ENCODE results near the gene RRAS2.

GRCh38 chr11:14347494-14347893 lies 11.5 kb downstream of the RRAS2 start:
- no peak for TF ChIP-seq CTCF (IDR thresholded peaks at IDR 0.05)
- TF ChIP-seq POLR2A (IDR thresholded peaks at IDR 0.05), result no peak
